ENCODE measurements around the gene SDCBP2.

The SDCBP2 gene

GRCh38 chr20:1308067-1308701 lies 20.8 kb downstream of the SDCBP2 start:
- H3K27ac ChIP-seq, result no peak overlapping the region
- no peak for TF ChIP-seq CTCF (conservative IDR thresholded peaks at IDR 0.05)

- TF ChIP-seq CTCF (conservative IDR thresholded peaks at IDR 0.05), result no peak
- no peak overlapping the region for H3K27ac ChIP-seq
Observed at GRCh38 chr20:1307571-1307971, 21.4 kb downstream of the SDCBP2 start.

- H3K27ac ChIP-seq, result no peak overlapping the region
- no peak for TF ChIP-seq CTCF (conservative IDR thresholded peaks at IDR 0.05)
Observed at GRCh38 chr20:1307171-1307570, 21.8 kb downstream of the SDCBP2 start.

GRCh38 chr20:1306316-1307135 lies 22.4 kb downstream of the SDCBP2 start:
- no peak for TF ChIP-seq CTCF (conservative IDR thresholded peaks at IDR 0.05)
- H3K27ac ChIP-seq, result no peak overlapping the region

- no peak for TF ChIP-seq CTCF (conservative IDR thresholded peaks at IDR 0.05)
- H3K27ac ChIP-seq, result no peak overlapping the region
Observed at GRCh38 chr20:1305712-1306111, 23.2 kb downstream of the SDCBP2 start.

- no peak for TF ChIP-seq CTCF (conservative IDR thresholded peaks at IDR 0.05)
- no peak overlapping the region for H3K27ac ChIP-seq
Observed at GRCh38 chr20:1304710-1305515, 24.0 kb downstream of the SDCBP2 start.
